ENCODE results near the gene LARGE1.
A peak's percentile ranks its signal among the peaks of the same experiment; 100 is the strongest.

Gene LARGE1

GRCh38 chr22:33335611-33336279 is 584.5 kb downstream of the LARGE1 start:
- DNase-seq = no peak

- DNase-seq = no peak
Measured at GRCh38 chr22:33332538-33332937, 587.7 kb downstream of the LARGE1 start.

- DNase-seq = no peak
Measured at GRCh38 chr22:33331017-33331416, 589.3 kb downstream of the LARGE1 start.

GRCh38 chr22:33330534-33330933 is 589.7 kb downstream of the LARGE1 start:
- no peak for DNase-seq

- no peak for DNase-seq
Measured at GRCh38 chr22:33329398-33329797, 590.9 kb downstream of the LARGE1 start.

GRCh38 chr22:33328789-33329296 is 591.4 kb downstream of the LARGE1 start:
- DNase-seq = peak in 1 of 2 experiments; percentile 16

- DNase-seq = no peak
Measured at GRCh38 chr22:33327348-33327860, 592.9 kb downstream of the LARGE1 start.

- no peak for DNase-seq
Measured at GRCh38 chr22:33326540-33327295, 593.6 kb downstream of the LARGE1 start.

- no peak for DNase-seq
Measured at GRCh38 chr22:33325232-33326004, 594.9 kb downstream of the LARGE1 start.

- DNase-seq = no peak
Measured at GRCh38 chr22:33324228-33324627, 596.0 kb downstream of the LARGE1 start.

- DNase-seq = no peak
Measured at GRCh38 chr22:33321466-33321865, 598.8 kb downstream of the LARGE1 start.

GRCh38 chr22:33315954-33316353 is 604.3 kb downstream of the LARGE1 start:
- no peak for DNase-seq

- DNase-seq = no peak
Measured at GRCh38 chr22:33315117-33315516, 605.2 kb downstream of the LARGE1 start.

GRCh38 chr22:33314316-33314715 is 606.0 kb downstream of the LARGE1 start:
- DNase-seq = no peak

- DNase-seq = no peak
Measured at GRCh38 chr22:33303099-33303498, 617.2 kb downstream of the LARGE1 start.

- DNase-seq = no peak
Measured at GRCh38 chr22:33302549-33302948, 617.7 kb downstream of the LARGE1 start.

- DNase-seq = peak in 1 of 2 experiments; percentile 10
Measured at GRCh38 chr22:33302049-33302545, 618.2 kb downstream of the LARGE1 start.

- DNase-seq = no peak
Measured at GRCh38 chr22:33300165-33300564, 620.1 kb downstream of the LARGE1 start.

- DNase-seq = no peak
Measured at GRCh38 chr22:33299245-33299956, 620.9 kb downstream of the LARGE1 start.

GRCh38 chr22:33296941-33297340 is 623.3 kb downstream of the LARGE1 start:
- no peak for DNase-seq

GRCh38 chr22:33288078-33288477 is 632.2 kb downstream of the LARGE1 start:
- DNase-seq = no peak

- DNase-seq = no peak
Measured at GRCh38 chr22:33275073-33275443, 645.2 kb downstream of the LARGE1 start.
